ENCODE data around the gene CNTNAP4.

DNA sequence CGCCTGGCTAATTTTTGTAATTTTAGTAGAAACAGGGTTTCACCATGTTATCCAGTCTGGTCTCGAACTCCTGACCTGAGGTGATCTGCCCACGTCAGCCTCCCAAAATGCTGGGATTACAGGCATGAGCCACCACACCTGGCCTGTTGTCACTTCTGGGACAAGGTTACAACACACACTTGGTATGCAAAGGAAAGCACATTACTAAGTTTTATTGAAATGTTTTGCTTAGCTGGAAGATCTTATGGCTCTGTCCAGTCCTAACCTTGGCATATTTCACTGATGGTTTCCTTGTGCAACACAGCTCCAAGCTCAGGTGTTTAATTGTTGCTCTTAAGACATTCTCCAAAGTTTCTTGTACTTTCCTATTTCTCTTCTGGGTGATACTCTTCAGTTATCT is 94.2 kb downstream of the CNTNAP4 start:
- TF ChIP-seq YY1 (IDR thresholded peaks at IDR 0.05; ENCODE audit: insufficient read depth, insufficient read length) (no peak), SUZ12 (IDR thresholded peaks at IDR 0.05; ENCODE audit: extremely low read depth, insufficient read depth, insufficient read length) (no peak)

All from NT2/D1 (cell line).